Left colon (tissue), 2 donors: ENCODE measurements around the gene DPP6. TPM values are rescaled to one million over a fixed set of nuclear protein-coding genes. Genes with fewer than 3 reads are reported as not detected.

Source experiments
- ATAC-seq: fragments of 200-7000 bp; cut with Tn5 transposase; one replicate; pipeline ENCODE4 v1.9.1; 2020; ENCODE audit warnings: mild to moderate bottlenecking, moderate library complexity
- DNase-seq, 2 donors: peaks; one replicate each; pipeline ENCODE4 v3.0.0-alpha.2; 2020
- intact Hi-C, 2 donors: fragments of 100-400 bp; cut with DNase I in 1 of 2; cut with micrococcal nuclease in 1 of 2; formaldehyde crosslinking; loops; one replicate each; pipeline versions ENCODE4 v1.11.2 to v1.14.0; 2022; cut with DNase I, micrococcal nuclease
- total RNA-seq, 2 donors: library from RNA; stranded (reverse); fragmentation: NEBNext Ultra II Directional; extraction: Animal tissue kit (Norgen Biotek cat#: 25700); gene quantifications; one replicate each; pipeline ENCODE4 v1.2.1, GENCODE V29; 2021
- donor health status: DM: no; HTN: no; CAD: no.
- donor health status: DM: yes; HTN: yes; CAD: no.

Gene DPP6
- total RNA-seq, 2 donors from 2014 or later, result 0.37 to 2.9 TPM

DNA sequence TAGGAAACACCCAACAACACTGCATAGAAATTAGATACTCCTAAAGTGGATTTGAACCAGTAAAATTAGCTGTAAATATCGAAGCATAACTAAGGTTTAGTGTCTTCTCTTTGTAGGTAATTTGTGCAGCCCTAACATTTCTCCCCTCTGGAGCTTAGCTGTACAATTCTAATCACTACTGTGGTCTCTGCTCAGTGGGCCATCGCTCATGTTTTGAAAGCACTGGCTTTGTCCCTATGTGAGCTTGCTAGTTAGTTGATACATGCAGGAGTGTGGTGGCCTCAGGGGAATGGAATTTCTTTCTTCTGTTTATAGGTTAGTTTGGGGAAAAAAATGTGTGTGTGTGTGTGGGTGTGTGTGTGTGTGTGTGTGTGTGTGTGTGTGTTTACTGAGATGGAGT lies 373.1 kb downstream of the DPP6 start:
- no peak for DNase-seq
- no peak for ATAC-seq
- intact Hi-C loops, result no loop called here

- ATAC-seq (no peak), DNase-seq (no peak)
- intact Hi-C loops, result no loop called here
These were observed 374.6 kb downstream of the DPP6 start for GRCh38 chr7:154426778-154427177.

- ATAC-seq (no peak), DNase-seq (no peak)
- intact Hi-C loops, result no loop called here
These were observed 375.3 kb downstream of the DPP6 start for GRCh38 chr7:154427533-154427932.

DNA sequence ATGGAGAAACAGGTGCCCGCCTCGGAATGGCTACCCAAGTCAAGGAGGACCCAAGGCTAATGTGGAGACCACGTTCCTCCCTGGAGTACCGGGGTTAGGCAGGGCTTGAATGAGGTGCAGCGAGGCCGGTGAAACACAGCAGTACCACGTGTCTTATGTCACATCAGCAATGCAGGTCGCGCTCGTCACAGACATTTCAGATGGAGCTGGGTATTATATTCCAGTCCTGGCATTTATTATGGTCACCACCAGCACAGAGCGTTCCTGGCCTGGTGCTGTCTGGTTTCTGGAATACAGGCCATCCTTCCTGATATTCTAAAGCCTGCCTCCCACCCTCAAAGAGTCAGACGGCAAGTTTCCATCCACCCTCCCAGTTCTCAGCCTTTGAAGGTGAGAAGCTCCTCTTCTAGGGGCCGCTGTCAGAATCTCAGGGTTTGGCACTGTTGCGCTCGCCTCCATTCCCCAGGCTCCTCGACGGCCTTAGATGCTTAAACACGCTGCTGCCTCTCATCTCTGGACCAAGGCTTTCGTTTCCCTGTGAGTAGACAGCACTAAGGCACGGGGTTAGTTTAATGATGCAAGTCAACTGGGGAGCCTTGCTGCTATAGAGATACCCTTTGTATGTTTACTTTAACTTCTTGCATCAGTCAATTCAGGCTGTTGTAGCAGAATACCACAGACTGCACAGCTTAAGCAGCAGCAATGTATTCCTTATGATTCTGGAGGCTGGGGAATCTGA lies 377.6 kb downstream of the DPP6 start:
- intact Hi-C loops, result no loop called here
- no peak for DNase-seq

DNA sequence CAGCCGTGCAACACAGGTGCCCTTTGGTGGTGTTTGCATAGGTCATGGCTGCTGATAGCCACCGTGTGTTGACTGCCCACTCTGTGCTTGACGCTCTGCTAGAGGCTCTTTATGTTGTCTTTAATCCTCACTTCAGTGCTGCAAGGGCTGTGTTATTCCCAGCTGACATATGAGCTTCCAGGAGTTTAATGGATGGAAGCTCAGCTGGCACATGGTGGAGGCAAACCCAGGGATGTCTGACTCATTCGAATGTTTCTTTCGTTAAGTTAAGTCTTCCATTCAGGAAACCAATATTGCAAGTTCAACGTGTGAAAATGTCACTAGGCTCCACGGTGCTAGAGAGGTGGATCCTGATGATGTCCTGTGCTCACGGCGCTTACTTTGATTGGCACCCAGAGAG lies 378.4 kb downstream of the DPP6 start:
- intact Hi-C loops, result no loop called here
- no peak for ATAC-seq
- no peak for DNase-seq

More for the DNA sequence above, 377.6 kb downstream of the DPP6 start:
- no peak for ATAC-seq

GRCh38 chr7:154431045-154431444 lies 378.8 kb downstream of the DPP6 start:
- DNase-seq, result no peak
- ATAC-seq, result no peak
- intact Hi-C loops, result no loop called here

DNA sequence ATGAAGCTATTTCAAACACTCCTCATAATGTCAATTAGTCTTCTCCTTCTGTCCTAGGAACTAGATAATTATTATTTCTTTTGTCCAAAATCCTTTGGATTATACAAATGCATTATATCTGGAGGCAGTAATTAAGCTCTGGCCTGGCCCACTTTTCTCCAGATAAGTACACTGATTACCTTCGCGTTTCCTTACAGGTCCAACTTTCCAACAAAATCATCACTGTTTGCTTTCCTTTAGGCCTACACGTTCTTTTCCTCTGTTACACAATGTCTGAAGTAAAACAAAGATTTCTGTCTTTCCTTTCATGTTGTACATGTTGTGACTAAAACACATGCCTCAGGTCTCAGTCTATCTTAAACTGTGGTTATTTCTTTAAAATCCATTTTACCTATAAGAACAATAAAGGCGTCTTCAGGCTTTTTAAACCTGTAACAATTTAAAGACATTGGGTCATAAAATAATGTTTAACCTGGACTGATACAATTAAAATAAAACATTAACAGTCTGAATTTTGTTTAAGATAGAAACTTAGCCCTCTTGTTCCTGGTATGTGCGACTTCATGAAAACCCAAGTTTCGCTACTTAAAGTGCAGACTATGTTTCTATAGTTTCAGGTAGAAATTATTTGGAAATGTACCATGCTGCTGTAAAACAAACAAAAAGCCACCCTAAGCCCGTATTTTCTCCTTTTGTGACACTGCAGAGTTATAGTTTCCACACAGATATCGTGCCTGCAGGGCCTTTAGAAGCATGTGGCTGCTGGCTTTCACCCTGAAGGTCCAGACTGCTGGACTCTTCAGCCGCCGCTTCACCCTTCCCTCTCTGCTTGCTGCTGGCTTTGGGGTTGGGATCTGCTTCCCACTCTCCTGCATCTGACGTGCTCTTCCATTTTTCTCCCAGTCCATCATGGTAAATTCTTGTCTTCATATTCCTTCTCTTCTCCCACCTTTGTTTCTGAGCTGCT lies 381.7 kb downstream of the DPP6 start:
- ATAC-seq, result peak; percentile 84

DNA sequence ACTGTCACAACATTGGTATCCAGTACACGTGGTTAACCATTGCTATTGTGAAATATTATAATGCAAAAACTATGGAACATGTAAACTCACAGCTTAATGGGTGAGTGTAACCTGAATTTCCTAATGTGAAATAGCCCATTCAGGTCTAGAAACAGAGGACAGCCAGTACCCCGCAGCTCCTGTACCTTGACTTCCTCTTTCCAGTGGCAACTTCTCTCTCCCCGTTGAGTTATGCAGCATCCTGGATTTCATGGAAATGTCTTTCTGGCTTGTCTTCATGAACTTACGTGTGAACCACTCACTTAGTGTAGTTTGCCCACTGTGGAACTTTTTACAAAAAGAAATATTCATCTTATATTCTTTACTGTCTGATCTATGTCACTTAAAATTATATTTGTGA lies 384.4 kb downstream of the DPP6 start:
- intact Hi-C loops, result no loop called here
- DNase-seq, result no peak
- no peak for ATAC-seq

More for the DNA sequence above, 381.7 kb downstream of the DPP6 start:
- intact Hi-C loops, result no loop called here
- peak in 1 of 2 donors; percentile 11 for DNase-seq

GRCh38 chr7:154437234-154437633 lies 385.0 kb downstream of the DPP6 start:
- DNase-seq (no peak), ATAC-seq (no peak)
- intact Hi-C loops, result no loop called here

DNA sequence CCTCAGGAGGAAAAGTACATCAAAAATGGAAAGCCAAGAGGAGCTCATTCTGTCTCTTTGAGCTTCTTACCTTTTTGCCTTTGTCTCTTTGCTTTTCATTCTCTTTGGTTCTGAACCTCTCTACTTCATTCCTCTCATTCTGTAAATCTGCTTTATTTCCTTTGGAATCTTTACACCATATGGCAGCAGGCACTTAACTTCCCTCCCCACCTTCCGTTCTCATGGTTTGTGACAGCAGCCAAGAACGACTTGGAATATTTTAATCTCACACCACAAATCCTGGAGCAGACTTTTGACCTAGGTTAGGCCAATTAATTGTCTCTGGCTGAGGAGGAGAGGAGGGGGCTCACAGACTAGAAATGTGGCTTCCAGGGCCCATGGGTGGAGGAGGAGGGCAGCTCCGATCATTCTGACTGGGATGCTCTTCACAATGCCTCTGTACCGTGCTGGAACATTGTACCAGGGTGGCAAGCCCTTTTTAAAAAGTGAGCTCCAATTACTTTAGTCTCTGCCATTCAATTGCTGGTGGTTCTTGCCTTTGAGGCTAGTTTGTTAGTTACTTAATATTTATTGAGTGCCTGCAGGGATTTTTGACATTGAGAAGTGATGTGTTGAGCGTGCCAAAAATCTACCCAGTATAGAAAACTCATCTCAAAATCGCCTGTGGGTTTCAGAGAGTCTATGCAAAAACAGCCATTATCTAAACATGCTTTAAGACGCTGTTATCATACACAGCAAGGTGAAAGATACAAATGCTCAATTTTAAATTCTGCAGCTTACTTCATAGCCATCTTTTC lies 386.6 kb downstream of the DPP6 start:
- intact Hi-C loops, result no loop called here
- DNase-seq (no peak), ATAC-seq (no peak)

DNA sequence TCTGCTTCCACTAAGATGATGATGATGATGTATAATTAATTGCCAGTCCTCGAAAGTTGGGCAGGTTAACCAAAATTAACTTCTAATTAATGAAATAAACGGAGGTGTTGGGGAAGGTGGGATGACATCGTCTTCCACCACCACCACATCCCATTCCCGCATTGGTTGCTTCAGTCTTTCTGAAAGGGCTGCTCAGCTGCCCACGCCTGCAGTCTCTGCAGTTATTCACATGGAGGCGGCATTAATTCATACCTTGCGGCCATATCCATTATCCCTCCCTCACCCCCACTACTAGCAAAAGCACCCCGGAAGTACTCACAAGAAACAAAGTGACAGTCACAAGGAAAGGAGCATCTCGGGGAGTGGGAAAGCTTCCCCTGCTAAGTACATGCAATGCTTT lies 387.9 kb downstream of the DPP6 start:
- no peak for ATAC-seq
- intact Hi-C loops, result no loop called here
- no peak for DNase-seq

GRCh38 chr7:154440651-154441050 lies 388.5 kb downstream of the DPP6 start:
- intact Hi-C loops, result no loop called here
- no peak for ATAC-seq

DNA sequence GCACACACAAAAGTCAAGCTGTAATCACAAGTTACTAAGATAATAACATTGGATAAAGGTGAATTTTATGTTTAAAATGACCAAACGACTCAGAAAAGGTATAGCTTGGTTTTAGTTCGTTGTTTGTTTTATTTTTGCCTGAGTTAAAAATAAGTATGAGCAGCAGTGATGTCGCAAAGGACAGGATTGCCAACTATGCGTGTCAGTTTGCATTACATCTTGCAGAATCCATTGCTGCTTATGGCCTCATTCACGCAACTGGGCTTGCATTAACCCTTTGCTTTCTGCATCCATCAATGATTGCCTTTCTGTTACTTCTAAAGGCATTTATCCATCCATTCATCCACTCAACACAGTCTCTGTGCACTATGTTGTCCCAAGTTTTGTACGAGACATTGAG lies 389.6 kb downstream of the DPP6 start:
- DNase-seq (no peak), ATAC-seq (no peak)
- intact Hi-C loops, result no loop called here

More at GRCh38 chr7:154440651-154441050, 388.5 kb downstream of the DPP6 start:
- DNase-seq, result no peak

DNA sequence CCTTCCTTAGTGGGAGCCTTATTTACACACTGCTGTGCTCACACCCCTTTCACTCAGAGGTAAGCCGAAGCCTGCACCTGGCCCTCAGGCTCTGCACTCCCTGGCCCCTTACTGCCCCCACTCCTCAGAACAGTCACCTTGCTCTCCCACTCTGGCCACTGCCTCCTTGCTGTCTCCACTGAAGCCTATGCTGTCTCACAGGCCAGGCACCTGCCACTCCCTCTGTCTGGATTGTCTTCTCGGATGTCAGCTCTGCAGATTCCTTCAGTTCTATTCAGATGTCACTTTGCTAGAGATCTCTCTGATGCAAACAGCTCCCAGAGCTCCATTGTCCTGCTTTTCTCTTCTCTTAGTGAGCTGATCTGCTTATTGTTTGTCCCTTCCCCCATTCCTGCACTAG lies 390.7 kb downstream of the DPP6 start:
- no peak for DNase-seq
- intact Hi-C loops, result no loop called here
- no peak for ATAC-seq

- no peak for ATAC-seq
- intact Hi-C loops, result no loop called here
- DNase-seq, result no peak
These were observed 398.3 kb downstream of the DPP6 start for GRCh38 chr7:154450451-154450850.

DNA sequence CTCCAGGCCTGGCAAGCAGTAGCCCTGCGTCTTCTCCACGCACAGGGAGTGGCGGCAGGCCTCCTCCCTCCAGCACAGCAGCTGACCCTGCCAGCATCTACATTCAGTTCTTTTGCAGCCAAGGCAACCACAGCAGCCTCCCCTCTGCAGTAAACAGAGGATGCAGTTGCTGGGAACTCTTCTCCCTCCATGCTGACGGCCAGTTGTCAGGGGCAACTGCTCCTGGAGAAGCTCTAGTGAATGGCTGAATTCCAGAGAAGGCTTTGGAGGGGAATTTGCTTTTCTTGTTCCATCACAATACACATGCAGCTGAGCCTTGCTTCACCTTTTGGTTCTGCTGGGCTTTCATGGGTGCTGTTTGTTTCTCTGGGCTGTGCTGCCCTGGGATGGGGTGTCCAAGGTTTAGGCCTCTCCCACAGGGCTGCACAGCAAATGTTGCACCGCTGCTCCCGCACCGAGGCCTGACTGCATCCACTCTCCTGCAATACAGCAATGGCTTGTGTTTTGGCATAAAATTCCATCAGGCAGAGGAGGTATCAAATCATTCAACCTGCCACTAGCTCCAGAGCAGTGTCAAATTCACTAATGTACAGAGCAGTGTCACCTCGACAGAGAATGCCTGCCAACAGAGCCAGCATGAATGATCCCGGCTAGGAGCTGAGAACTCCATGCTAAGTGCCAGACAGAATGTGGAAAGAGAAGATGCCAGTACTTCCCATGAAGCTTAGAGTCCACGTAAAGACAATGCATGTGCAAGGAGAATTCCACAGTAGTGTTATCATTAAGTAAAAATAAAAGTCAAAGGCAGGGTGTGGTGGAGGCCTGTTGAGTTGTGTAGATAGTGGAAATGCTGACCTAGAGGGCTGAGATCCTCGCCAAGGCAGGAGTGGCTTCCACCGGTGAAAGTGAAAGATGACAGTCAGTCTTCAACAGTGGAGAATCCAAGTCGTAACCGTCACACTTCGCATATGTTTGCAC lies 399.6 kb downstream of the DPP6 start:
- intact Hi-C loops, result no loop called here
- no peak for ATAC-seq
- no peak for DNase-seq

- no peak for DNase-seq
- ATAC-seq, result no peak
- intact Hi-C loops, result no loop called here
These were observed 411.6 kb downstream of the DPP6 start for GRCh38 chr7:154463794-154464193.

GRCh38 chr7:154469652-154470051 lies 417.5 kb downstream of the DPP6 start:
- no peak for DNase-seq

More at GRCh38 chr7:154469652-154470051, 417.5 kb downstream of the DPP6 start:
- intact Hi-C loops, result no loop called here
- no peak for ATAC-seq
